HuH-7 (cell line): ENCODE results near the gene KRT222.

Experiments
- DNase-seq: peaks from one replicate; pipeline ENCODE4 v3.0.0; 2011; ENCODE audit warnings: low spot score

Gene KRT222

GRCh38 chr17:40615068-40615840 lies 49.7 kb downstream of the KRT222 start:
- peak; percentile 71 for DNase-seq

- no peak for DNase-seq
Measured at GRCh38 chr17:40614431-40615067, 50.4 kb downstream of the KRT222 start.

GRCh38 chr17:40613467-40614154 lies 51.4 kb downstream of the KRT222 start:
- no peak for DNase-seq

- no peak for DNase-seq
Measured at GRCh38 chr17:40612599-40613244, 52.3 kb downstream of the KRT222 start.

- DNase-seq, result no peak
Measured at GRCh38 chr17:40611840-40612474, 53.0 kb downstream of the KRT222 start.

- DNase-seq, result no peak
Measured at GRCh38 chr17:40610359-40610758, 54.6 kb downstream of the KRT222 start.

GRCh38 chr17:40608061-40608581 lies 56.9 kb downstream of the KRT222 start:
- no peak for DNase-seq

GRCh38 chr17:40607641-40608040 lies 57.3 kb downstream of the KRT222 start:
- DNase-seq, result no peak

GRCh38 chr17:40606548-40607353 lies 58.2 kb downstream of the KRT222 start:
- no peak for DNase-seq

GRCh38 chr17:40605306-40605705 lies 59.7 kb downstream of the KRT222 start:
- no peak for DNase-seq
